ENCODE measurements around the gene SLC44A3.

SLC44A3 gene

GRCh38 chr1:94908190-94908589 lies 88.0 kb downstream of the SLC44A3 start:
- no peak overlapping the region for H3K4me3 ChIP-seq (ENCODE audit: low read depth, low read length)
- TF ChIP-seq POLR2A (IDR thresholded peaks at IDR 0.05; ENCODE audit: extremely low read depth, insufficient read length) (no peak), MYC (IDR thresholded peaks at IDR 0.05; ENCODE audit: low read depth, low read length) (no peak), CTCF (IDR thresholded peaks at IDR 0.05; ENCODE audit: low read depth, low read length) (no peak)
- TF ChIP-seq, protein P1, sequence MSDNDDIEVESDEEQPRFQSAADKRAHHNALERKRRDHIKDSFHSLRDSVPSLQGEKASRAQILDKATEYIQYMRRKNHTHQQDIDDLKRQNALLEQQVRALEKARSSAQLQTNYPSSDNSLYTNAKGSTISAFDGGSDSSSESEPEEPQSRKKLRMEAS (IDR thresholded peaks at IDR 0.05; ENCODE audit: low read depth, low read length) = no peak
- DNase-seq (ENCODE audit: low read depth) = no peak

DNA sequence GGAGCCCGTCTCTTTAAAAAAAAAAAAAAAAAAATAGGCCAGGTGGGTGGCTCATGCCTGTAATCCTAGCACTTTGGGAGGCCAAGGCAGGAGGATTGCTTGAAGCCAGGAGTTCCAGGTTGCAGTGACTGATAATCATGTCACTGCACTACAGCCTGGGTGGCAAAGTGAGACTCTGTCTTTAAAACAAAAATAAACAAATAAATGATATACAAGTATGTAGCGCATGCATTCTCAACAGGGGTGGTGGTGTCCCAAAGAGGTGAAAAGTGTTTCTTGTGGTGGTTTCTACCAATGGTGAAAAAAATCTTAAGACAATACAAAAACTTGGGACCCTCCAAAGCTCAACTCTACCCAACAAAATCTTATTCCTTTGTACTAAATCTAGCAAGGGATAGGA lies 88.8 kb downstream of the SLC44A3 start:
- TF ChIP-seq, protein P1 (IDR thresholded peaks at IDR 0.05; ENCODE audit: low read depth, low read length) = no peak
- no peak for DNase-seq (ENCODE audit: low read depth)
- no peak overlapping the region for H3K4me3 ChIP-seq (ENCODE audit: low read depth, low read length)

GRCh38 chr1:94909486-94909885 lies 89.3 kb downstream of the SLC44A3 start:
- TF ChIP-seq MYC (IDR thresholded peaks at IDR 0.05; ENCODE audit: low read depth, low read length) (no peak), POLR2A (IDR thresholded peaks at IDR 0.05; ENCODE audit: extremely low read depth, insufficient read length) (no peak), CTCF (IDR thresholded peaks at IDR 0.05; ENCODE audit: low read depth, low read length) (no peak)
- TF ChIP-seq, protein P1 (IDR thresholded peaks at IDR 0.05; ENCODE audit: low read depth, low read length) = no peak
- DNase-seq (ENCODE audit: low read depth) = no peak
- no peak overlapping the region for H3K4me3 ChIP-seq (ENCODE audit: low read depth, low read length)

- no peak for DNase-seq (ENCODE audit: low read depth)
- TF ChIP-seq MYC (IDR thresholded peaks at IDR 0.05; ENCODE audit: low read depth, low read length) (no peak), POLR2A (IDR thresholded peaks at IDR 0.05; ENCODE audit: extremely low read depth, insufficient read length) (no peak), CTCF (IDR thresholded peaks at IDR 0.05; ENCODE audit: low read depth, low read length) (no peak)
- TF ChIP-seq, protein P1 (IDR thresholded peaks at IDR 0.05; ENCODE audit: low read depth, low read length) = no peak
- no peak overlapping the region for H3K4me3 ChIP-seq (ENCODE audit: low read depth, low read length)
Observed at GRCh38 chr1:94912263-94913184, 92.4 kb downstream of the SLC44A3 start.

DNA sequence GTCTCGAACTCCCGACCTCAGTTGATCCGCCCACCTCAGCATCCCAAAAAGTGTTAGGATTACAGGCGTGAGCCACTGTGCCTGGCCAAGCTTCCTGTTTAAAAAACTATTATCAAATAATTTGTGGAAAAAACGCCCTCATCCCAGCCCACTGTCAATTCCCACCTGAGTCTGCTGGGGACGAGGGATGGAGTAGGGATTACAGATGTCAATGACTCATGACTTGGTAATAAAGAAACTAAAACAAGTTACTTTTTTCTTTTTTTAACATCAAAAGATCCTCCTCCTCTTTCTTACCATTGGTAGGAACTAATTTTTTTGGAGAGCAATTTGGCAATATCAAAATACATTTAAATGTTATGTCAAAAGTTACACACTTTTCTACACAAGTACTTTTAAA lies 97.1 kb downstream of the SLC44A3 start:
- TF ChIP-seq POLR2A (IDR thresholded peaks at IDR 0.05; ENCODE audit: extremely low read depth, insufficient read length) (no peak), CTCF (IDR thresholded peaks at IDR 0.05; ENCODE audit: low read depth, low read length) (no peak), MYC (IDR thresholded peaks at IDR 0.05; ENCODE audit: low read depth, low read length) (no peak)
- TF ChIP-seq, protein P1 (IDR thresholded peaks at IDR 0.05; ENCODE audit: low read depth, low read length) = no peak
- DNase-seq (ENCODE audit: low read depth) = no peak

GRCh38 chr1:94919241-94920030 lies 99.3 kb downstream of the SLC44A3 start:
- DNase-seq (ENCODE audit: low read depth) = no peak
- TF ChIP-seq CTCF (IDR thresholded peaks at IDR 0.05; ENCODE audit: low read depth, low read length) (no peak), POLR2A (IDR thresholded peaks at IDR 0.05; ENCODE audit: extremely low read depth, insufficient read length) (no peak), MYC (IDR thresholded peaks at IDR 0.05; ENCODE audit: low read depth, low read length) (no peak)
- TF ChIP-seq, protein P1 (IDR thresholded peaks at IDR 0.05; ENCODE audit: low read depth, low read length) = no peak
- no peak overlapping the region for H3K4me3 ChIP-seq (ENCODE audit: low read depth, low read length)

More for the DNA sequence above, 97.1 kb downstream of the SLC44A3 start:
- H3K4me3 ChIP-seq (ENCODE audit: low read depth, low read length) = no peak overlapping the region
